Astrocyte of the spinal cord (primary cell): ENCODE results near the gene DTNA.

ENCODE experiments used
- DNase-seq: peaks from one replicate; pipeline ENCODE4 v3.0.0; 2011; ENCODE audit warnings: low read depth, low spot score
- H3K4me3 ChIP-seq: 2 replicates; pipeline ENCODE4 v1.5.1; 2011; ENCODE audit warnings: low read depth, mild to moderate bottlenecking, low read length, moderate library complexity
- in situ Hi-C: cut with HindIII; loops from 2 replicates; pipeline ENCODE4 v1.10.0; 2017; ENCODE audit warnings: low sequenced_read_pairs
- TF ChIP-seq, protein P1 (sequence below): IDR thresholded peaks from 2 replicates; pipeline ENCODE4 v1.5.1; 2012; ENCODE audit warnings: low read depth, mild to moderate bottlenecking, low read length, inconsistent platforms

Gene DTNA

DNA sequence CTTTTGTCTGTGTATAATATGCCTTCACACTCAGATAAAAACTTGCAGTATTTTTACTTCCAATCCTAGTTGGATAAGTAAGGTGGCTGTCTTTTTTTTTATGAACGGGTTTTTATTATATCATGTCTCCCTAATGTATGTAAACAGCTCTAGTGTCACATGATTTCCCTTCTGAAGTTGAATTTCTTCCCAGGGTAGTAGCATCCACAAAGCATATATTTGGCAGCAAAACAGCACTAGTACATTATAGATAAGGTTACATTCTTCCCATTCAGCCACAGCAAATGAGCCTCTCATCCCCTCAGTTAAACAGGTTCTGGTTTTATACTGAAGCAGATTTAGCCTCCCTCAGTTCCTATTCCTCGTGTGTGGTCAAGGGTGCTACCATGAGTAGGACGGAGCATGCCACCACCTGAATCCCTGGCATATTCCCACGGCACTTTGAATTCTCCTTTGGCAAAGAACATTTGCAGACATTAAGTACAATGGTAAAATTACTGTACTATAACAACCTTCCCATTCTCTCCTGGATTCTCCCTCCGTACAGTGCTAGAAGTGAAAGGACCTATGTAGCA, 15.4 kb upstream of the DTNA start:
- DNase-seq = no peak
- TF ChIP-seq, protein P1, sequence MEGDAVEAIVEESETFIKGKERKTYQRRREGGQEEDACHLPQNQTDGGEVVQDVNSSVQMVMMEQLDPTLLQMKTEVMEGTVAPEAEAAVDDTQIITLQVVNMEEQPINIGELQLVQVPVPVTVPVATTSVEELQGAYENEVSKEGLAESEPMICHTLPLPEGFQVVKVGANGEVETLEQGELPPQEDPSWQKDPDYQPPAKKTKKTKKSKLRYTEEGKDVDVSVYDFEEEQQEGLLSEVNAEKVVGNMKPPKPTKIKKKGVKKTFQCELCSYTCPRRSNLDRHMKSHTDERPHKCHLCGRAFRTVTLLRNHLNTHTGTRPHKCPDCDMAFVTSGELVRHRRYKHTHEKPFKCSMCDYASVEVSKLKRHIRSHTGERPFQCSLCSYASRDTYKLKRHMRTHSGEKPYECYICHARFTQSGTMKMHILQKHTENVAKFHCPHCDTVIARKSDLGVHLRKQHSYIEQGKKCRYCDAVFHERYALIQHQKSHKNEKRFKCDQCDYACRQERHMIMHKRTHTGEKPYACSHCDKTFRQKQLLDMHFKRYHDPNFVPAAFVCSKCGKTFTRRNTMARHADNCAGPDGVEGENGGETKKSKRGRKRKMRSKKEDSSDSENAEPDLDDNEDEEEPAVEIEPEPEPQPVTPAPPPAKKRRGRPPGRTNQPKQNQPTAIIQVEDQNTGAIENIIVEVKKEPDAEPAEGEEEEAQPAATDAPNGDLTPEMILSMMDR = no peak
- no peak overlapping the region for H3K4me3 ChIP-seq
- in situ Hi-C loops = no loop called here

DNA sequence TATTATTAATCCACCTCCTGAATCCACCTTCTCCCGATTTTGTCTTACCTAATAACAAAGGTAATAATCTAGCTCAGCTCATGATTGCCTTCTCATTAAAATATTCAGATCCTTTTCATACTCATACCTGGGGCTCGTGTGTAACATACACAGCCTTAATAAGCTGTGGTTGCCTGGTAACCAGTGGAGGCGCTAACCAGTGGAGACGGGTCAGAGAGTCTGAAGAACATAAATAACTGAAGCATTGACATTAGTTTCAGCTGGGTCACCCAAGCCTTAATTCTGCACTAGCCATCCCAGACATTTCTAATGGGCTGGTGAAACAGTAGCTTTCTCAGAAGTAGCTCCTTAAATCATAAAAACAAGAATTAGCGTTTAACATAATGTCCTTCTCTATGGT, 14.8 kb upstream of the DTNA start:
- no peak for DNase-seq
- in situ Hi-C loops = no loop called here
- H3K4me3 ChIP-seq = no peak overlapping the region
- TF ChIP-seq, protein P1 = no peak

DNA sequence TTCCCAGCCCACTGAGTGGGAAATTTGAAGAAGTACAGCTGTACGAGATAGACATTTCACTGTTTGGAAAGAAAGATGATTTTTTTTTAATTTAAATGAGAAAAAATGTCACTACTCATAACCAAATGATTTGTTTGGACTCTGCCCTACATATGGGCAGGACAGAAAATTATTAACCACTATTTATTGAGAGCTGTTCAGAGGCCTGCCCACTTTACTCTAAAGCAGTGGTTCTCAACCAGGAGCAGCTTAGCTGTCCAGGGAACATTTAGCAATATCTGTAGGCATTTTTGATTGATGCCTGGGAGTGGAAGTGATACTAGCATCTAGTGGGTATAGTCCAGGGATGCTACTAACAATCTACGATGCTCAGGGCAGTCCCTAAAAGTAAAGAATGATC, 13.4 kb upstream of the DTNA start:
- TF ChIP-seq, protein P1 = no peak
- in situ Hi-C loops = no loop called here
- no peak overlapping the region for H3K4me3 ChIP-seq
- no peak for DNase-seq

DNA sequence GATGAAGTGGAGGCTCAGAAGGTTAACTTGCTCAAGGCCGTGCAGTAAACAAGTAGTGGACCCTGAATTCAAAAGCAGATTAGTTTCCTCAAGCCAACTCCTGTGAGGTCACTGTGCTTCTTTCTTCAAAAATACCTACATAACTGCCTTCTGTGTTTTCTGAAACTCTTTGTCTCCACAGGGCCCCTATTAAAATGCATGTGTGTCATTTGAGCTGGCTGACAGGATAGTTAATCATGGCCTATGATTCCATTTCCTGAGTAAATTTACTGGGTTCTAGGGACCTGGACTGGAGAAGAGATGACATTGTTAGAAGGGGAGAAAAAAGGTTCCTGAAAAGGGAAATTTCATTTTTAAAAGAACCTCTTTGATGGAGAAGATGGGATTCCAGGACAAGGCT, 12.9 kb upstream of the DTNA start:
- in situ Hi-C loops = no loop called here
- TF ChIP-seq, protein P1 = no peak
- no peak overlapping the region for H3K4me3 ChIP-seq
- peak; percentile 12 for DNase-seq

DNA sequence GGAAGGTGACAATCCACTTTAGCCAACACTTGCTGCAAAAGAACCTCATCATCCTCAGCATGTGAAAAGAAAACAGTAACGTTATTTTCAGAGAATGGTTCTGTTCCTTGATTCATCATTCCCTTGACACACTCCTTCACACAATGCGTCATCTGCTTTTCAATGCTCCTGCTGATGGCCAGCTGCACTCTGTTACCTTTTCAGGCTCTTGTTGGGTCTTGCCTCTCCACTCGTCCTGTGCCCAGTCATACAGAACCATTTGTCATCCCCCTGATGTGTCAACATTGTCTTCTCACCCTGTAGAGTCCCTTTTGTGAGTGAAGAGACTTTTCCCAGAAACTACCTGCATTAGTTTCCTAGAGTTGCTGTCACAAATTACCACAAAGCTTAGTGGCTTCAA, 12.2 kb upstream of the DTNA start:
- in situ Hi-C loops = no loop called here
- no peak overlapping the region for H3K4me3 ChIP-seq
- TF ChIP-seq, protein P1 = no peak
- DNase-seq = peak; percentile 15

DNA sequence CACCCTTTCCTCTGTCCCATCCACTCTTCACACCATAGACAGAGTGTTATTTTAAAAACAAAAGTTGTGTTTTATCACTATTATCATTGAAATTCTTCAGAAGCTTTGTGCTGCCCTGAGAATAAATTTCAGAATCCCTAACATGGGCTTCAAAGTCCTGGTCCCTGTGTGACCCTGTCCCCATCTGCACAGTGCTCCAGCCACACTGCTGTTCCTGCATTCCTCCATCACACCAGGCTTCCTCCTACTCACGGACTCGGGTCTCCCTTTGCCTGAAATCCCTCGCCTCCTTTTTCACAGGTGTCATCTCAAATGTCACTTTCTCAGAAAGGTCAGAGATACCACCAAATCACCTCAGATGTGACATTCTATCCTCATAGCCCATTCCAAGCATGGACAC, 8.2 kb upstream of the DTNA start:
- in situ Hi-C loops = no loop called here
- DNase-seq = no peak
- TF ChIP-seq, protein P1 = no peak
- H3K4me3 ChIP-seq = no peak overlapping the region

DNA sequence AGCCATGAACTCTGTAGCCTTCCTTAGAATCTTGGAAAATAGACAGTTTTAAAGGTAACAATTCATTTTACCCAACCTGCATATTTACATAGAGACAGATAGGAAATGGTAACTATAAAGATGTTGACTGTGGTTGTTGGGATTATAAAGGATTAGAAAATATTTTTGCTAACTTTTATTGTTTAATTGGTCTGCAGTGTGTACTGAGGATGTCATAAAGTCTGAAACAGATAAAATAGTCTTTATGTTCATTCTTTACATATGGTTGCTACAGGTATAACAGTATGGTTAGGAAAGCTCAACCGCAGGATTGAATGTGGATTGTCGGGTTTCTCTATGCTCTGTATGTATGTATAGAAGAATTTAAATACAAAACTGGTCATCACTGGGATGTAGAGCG, 7.3 kb upstream of the DTNA start:
- DNase-seq = no peak
- in situ Hi-C loops = no loop called here
- TF ChIP-seq, protein P1 = no peak
- no peak overlapping the region for H3K4me3 ChIP-seq
